NCI-H2081 (cell line): ENCODE results near the gene XRCC1.

Experiments used
- DNase-seq, 2 experiments: peaks; one replicate each; lab custom pipeline; 2025; lab: John Stamatoyannopoulos, UW

Gene XRCC1, protein sequence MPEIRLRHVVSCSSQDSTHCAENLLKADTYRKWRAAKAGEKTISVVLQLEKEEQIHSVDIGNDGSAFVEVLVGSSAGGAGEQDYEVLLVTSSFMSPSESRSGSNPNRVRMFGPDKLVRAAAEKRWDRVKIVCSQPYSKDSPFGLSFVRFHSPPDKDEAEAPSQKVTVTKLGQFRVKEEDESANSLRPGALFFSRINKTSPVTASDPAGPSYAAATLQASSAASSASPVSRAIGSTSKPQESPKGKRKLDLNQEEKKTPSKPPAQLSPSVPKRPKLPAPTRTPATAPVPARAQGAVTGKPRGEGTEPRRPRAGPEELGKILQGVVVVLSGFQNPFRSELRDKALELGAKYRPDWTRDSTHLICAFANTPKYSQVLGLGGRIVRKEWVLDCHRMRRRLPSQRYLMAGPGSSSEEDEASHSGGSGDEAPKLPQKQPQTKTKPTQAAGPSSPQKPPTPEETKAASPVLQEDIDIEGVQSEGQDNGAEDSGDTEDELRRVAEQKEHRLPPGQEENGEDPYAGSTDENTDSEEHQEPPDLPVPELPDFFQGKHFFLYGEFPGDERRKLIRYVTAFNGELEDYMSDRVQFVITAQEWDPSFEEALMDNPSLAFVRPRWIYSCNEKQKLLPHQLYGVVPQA

GRCh38 chr19:43575156-43575950, at the start of gene XRCC1, which contains the start of gene PINLYP:
Gene XRCC1, minus strand, starts transcription at chr19:43575527. Its CDS starts 69 bp downstream, at chr19:43575458.
Gene PINLYP, plus strand, starts transcription at chr19:43575801. Its CDS starts 1,391 bp downstream, at chr19:43577192.
- peak; percentile 98 for DNase-seq

DNA sequence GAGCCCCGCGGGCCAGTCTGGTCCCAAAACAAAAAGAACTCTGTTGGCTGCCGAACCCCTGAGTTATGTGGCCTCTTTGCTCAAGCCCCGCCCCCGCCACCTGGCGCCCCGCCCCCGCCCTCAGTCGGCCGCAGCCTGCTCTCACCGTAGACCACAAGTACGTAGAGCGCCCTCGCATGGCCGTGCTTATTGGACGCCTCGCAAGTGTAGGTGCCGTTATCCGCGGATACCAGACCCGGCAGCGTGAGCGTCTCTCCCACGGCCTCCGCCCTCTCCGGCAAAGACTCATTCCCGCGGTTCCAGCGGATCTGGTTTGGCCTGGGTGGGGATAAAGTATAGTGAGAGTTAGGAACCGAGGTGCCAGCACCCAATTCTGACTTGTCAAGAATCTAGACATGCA, 49.6 kb upstream of the XRCC1 start:
- DNase-seq = no peak

DNA sequence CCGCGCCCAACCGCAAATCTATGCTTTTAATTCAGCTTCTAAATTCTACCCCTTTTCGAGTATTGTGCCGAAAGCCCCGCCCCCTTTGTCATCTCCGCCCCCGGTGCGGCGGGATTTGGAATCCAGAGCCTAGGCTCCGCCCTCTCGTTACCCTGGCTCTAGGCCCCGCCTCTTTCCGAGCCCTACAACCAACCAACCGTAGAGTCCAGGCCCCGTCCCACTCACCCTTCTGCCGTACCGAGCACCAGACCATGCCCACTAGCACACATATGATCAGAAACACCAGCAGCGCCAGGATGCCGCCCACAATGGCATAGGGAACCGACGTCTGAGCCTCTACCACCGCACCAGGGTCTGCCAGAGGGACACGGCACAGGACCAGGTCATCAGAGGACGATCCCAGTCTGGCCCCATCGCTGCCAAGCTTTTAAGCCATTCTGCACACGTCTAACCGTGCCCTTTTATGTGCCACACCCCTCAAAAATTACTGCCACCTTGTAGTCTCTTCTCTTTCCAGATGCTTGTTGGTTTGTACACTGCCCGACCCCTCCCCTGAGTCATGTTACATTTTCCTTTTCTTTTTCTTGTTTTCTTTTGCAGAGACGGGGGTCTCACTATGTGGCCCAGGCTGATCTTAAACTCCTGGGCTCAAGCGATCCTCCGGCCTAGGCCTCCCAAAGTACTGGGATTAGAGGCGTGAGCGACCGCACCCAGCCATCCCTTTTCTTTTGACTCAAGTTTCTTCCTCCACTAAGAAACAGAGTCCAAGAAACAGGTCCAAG, 48.8 kb upstream of the XRCC1 start:
- no peak for DNase-seq

GRCh38 chr19:43622956-43623355, 47.6 kb upstream of the XRCC1 start:
- DNase-seq = no peak

DNA sequence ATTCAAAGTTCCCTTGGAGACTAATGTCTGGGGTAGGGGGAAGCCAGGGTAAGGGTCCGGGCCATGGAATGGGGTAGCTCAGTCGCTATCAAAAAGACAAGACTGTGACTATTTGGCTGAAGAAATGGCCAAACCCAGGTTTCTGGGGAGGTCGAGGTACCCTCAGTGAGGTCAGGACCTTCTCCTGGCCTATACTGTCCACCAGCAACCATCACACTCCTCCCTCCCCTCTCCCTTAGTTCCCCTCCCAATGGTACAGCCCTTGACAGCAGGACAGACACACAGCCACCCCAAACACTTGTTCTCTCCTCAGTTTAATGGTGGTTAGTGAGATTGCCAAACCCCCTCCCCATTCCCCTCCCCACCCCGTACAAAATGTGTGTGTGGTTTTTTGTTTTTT, 46.7 kb upstream of the XRCC1 start:
- no peak for DNase-seq

DNA sequence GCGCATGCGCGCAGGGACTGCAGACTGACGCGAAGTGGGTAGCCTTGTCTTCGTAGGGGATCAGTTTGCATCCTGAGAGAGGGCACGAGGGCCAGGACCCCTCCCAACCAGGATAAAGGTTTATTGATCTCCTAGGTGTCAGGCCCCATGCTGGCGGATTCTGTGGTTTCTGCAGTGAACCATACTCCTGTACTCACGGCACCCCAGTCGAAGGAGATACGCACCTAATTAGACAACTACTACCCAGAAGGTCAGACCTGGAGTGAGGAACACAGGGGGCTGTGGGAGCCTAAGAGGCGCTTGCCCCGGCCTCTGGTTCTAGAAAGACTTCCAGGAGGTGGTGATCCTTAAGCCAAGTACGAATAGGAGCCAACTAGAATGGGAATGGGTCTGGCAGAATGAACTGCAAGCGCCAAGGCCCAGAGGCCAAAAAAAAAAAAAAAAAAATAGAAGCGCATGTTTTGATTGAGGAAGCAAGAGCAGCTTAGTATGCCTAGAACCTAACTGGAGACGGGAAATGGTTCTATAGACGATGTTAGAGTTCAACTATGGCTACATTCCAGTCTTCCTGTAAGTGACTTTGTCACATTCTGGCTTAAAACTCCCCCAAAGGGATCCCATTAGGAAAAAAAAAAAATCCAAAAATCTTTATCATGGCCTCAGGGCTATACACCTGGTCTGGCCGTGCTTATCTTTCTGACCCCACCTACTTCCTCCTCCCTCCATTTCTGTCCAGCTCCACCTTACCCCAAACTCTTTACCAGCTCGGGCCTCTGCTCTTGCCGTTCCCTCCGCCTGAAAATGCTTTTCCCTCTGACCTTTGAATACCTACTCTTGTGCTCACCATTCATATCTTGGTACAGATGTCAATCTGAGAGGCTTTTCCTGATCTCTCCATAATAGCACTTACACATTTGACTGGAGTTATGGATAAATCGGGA, 45.0 kb upstream of the XRCC1 start:
- no peak for DNase-seq

- DNase-seq = peak; percentile 86 to 91
These were observed 44.1 kb upstream of the XRCC1 start, which contains the start of gene ZNF428 for GRCh38 chr19:43619262-43620060. Gene ZNF428, minus strand, starts transcription at chr19:43619629. Its CDS starts 5,325 bp downstream, at chr19:43614304.

GRCh38 chr19:43618921-43619261, 43.6 kb upstream of the XRCC1 start:
- DNase-seq = peak in 1 of 2 experiments; percentile 73

DNA sequence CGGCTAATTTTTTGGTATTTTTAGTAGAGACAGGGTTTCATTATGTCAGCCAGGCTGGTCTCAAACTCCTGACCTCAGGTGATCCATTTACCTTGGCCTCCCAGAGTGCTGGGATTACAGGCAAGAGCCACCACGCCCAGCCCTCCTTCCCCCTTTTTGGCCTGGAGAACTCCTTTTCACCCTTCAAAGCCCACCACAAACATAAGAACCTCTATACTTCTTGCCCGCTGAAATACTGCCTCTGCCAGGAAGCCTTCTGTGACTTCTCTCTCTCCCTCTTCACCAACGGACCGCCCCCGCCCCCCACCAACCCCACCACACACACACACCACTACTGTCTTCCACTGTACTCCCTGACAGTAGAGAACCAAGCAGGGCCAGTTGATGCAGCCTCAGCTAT, 41.6 kb upstream of the XRCC1 start:
- no peak for DNase-seq

- DNase-seq = no peak
These were observed 41.0 kb upstream of the XRCC1 start for GRCh38 chr19:43616306-43616705.

DNA sequence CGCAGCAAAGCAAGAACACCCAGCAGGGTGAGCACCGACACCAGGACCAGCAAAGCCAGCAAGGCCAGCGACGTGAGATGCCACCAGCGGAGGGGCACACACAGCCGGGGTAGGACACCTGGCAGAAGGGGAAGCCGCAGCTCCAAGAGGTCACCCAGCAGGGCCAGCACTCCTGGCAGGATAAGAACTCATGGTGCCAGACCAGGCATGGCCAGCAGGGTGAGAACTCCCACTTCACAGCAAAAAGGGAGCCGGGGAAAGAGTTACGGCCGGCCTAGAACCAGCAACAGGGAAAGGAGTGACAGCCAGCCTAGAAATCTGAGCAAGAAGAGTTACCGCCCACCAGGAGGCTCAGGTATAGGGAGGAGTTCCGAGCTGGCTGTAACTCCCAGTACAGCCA, 37.0 kb upstream of the XRCC1 start:
- no peak for DNase-seq

DNA sequence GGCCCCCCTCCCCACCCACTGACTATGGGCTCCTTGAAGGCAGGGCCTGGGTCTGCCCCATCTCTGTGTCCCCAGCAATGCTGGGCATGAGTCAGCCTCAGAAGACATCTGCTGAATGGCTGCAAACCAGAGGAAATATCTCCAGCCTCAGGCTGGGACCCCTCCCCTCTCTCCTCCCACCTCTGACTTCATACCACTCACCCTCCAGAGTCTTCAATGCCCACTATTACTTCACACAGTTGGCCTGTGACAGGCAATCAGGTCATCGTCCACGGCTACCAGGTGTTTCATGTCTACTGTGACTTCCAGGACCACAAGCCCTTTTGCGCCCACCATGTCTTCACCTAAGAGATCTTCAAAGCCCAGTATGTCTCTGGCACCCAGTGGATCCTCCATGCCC, 36.5 kb upstream of the XRCC1 start, which contains the start of gene SRRM5:
SRRM5 (plus strand) TSS at position 301 of the 400 bp plus-strand sequence; CDS start at position 335, 34 bp downstream.
- no peak for DNase-seq

GRCh38 chr19:43610493-43610892, 35.2 kb upstream of the XRCC1 start:
- no peak for DNase-seq

- no peak for DNase-seq
These were observed 34.5 kb upstream of the XRCC1 start for GRCh38 chr19:43609872-43610271.

- no peak for DNase-seq
These were observed 32.2 kb upstream of the XRCC1 start for GRCh38 chr19:43607238-43608205.

GRCh38 chr19:43606569-43607229, 31.4 kb upstream of the XRCC1 start:
- peak; percentile 52 to 72 for DNase-seq

DNA sequence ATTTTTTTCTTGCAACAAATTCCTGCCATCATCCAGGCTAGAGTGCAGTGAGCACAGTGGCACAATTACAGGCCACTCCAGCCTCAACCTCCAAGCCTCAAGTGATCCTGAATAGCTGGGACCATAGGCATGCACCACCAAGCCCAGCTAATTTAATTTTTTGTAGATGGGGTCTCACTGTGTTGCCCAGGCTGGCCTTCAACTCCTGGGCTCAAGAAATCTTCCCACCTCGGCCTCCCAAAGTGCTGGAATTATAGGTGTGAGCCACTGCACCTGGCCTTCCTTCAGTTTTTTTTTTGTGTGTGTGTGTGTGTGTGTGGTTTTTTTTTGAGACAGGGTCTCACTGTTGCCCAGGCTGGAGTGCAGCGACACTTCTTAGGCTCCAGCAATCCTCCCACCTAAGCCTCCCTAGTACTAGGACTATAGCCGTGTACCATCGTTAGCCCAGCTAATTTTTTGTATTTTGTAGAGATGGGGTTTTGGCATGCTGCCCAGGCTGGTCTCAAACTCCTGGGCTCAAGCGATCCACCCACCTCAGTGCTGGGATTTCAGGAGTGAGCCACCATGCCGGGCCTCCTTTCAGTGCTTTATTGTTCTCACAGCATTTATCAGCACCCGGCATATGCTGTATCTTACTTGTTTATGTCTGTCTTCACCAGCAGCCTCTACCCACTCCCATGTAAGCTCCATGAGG, 30.7 kb upstream of the XRCC1 start:
- DNase-seq = peak; percentile 32 to 64
